Stomach (tissue), 4 donors: Measurements from ENCODE around the gene CALN1.

Source experiments
- CTCF ChIP-seq, 7 experiments: fragments of 450-650 bp in 4 of 7; fragments of 200-600 bp in 3 of 7; sonication (generic) in 3 of 7; IDR thresholded peaks; one replicate each; pipeline ENCODE4 v1.5.1; 2016 to 2019; ENCODE audit warnings: antibody characterized with exemption in 7 of 7, control low read depth in 2 of 7, mild to moderate bottlenecking in 1 of 7
- EP300 ChIP-seq: sonication (generic); formaldehyde crosslinking; IDR thresholded peaks from one replicate; pipeline ENCODE4 v1.6.1; 2017; ENCODE audit warnings: antibody characterized with exemption
- POLR2A ChIP-seq, 4 donors: fragments of 450-650 bp; IDR thresholded peaks; one replicate each; pipeline ENCODE4 v1.6.1; 2016; ENCODE audit warnings: antibody characterized with exemption in 4 of 4, control low read depth in 2 of 4, mild to moderate bottlenecking in 1 of 4, moderate library complexity in 1 of 4

GRCh38 chr7:72140566-72140965 lies 271.6 kb downstream of the CALN1 start:
- no peak for TF ChIP-seq POLR2A (IDR thresholded peaks at IDR 0.05)
- TF ChIP-seq EP300: no peak
- no peak for TF ChIP-seq CTCF (IDR thresholded peaks at IDR 0.05)
